ENCODE measurements around the gene AQP1.

GRCh38 chr7:30896783-30897637 is 14.6 kb upstream of the AQP1 start:
- TF ChIP-seq EZH2 (IDR thresholded peaks at IDR 0.05; ENCODE audit: borderline replicate concordance, insufficient read depth, low read length, poor library complexity, severe bottlenecking) (no peak), TAF1 (IDR thresholded peaks at IDR 0.05; ENCODE audit: low read depth) (no peak), POLR2AphosphoS5 (IDR thresholded peaks at IDR 0.05) (no peak), RAD21 (conservative IDR thresholded peaks at IDR 0.05) (no peak), SMC3 (conservative IDR thresholded peaks at IDR 0.05; ENCODE audit: poor library complexity) (no peak), EP300 (conservative IDR thresholded peaks at IDR 0.05; ENCODE audit: poor library complexity, severe bottlenecking) (no peak), MXI1 (conservative IDR thresholded peaks at IDR 0.05; ENCODE audit: poor library complexity, severe bottlenecking) (no peak)
- TF ChIP-seq, protein P1, sequence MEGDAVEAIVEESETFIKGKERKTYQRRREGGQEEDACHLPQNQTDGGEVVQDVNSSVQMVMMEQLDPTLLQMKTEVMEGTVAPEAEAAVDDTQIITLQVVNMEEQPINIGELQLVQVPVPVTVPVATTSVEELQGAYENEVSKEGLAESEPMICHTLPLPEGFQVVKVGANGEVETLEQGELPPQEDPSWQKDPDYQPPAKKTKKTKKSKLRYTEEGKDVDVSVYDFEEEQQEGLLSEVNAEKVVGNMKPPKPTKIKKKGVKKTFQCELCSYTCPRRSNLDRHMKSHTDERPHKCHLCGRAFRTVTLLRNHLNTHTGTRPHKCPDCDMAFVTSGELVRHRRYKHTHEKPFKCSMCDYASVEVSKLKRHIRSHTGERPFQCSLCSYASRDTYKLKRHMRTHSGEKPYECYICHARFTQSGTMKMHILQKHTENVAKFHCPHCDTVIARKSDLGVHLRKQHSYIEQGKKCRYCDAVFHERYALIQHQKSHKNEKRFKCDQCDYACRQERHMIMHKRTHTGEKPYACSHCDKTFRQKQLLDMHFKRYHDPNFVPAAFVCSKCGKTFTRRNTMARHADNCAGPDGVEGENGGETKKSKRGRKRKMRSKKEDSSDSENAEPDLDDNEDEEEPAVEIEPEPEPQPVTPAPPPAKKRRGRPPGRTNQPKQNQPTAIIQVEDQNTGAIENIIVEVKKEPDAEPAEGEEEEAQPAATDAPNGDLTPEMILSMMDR (IDR thresholded peaks at IDR 0.05; ENCODE audit: poor library complexity, severe bottlenecking), result no peak
- TF ChIP-seq, protein P2, sequence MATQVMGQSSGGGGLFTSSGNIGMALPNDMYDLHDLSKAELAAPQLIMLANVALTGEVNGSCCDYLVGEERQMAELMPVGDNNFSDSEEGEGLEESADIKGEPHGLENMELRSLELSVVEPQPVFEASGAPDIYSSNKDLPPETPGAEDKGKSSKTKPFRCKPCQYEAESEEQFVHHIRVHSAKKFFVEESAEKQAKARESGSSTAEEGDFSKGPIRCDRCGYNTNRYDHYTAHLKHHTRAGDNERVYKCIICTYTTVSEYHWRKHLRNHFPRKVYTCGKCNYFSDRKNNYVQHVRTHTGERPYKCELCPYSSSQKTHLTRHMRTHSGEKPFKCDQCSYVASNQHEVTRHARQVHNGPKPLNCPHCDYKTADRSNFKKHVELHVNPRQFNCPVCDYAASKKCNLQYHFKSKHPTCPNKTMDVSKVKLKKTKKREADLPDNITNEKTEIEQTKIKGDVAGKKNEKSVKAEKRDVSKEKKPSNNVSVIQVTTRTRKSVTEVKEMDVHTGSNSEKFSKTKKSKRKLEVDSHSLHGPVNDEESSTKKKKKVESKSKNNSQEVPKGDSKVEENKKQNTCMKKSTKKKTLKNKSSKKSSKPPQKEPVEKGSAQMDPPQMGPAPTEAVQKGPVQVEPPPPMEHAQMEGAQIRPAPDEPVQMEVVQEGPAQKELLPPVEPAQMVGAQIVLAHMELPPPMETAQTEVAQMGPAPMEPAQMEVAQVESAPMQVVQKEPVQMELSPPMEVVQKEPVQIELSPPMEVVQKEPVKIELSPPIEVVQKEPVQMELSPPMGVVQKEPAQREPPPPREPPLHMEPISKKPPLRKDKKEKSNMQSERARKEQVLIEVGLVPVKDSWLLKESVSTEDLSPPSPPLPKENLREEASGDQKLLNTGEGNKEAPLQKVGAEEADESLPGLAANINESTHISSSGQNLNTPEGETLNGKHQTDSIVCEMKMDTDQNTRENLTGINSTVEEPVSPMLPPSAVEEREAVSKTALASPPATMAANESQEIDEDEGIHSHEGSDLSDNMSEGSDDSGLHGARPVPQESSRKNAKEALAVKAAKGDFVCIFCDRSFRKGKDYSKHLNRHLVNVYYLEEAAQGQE (IDR thresholded peaks at IDR 0.05; ENCODE audit: borderline replicate concordance), result no peak
